DOHH2 (cell line): ENCODE measurements around the gene PAX7.

Experiments used
- EZH2phosphoT487 ChIP-seq: fragments of 200-600 bp; sonication (generic); IDR thresholded peaks from 2 replicates; pipeline ENCODE4 v1.6.1; 2017; ENCODE audit warnings: borderline replicate concordance, mild to moderate bottlenecking, antibody characterized with exemption, low read length, moderate library complexity, mixed read lengths
- TF ChIP-seq, protein P1 (sequence below): fragments of 200-600 bp; sonication (generic); IDR thresholded peaks from one replicate; pipeline ENCODE4 v1.5.1; 2014; ENCODE audit warnings: antibody characterized with exemption, mild to moderate bottlenecking, low read depth, low read length; ENCODE audit not compliant: poor library complexity, severe bottlenecking

GRCh38 chr1:18749569-18749968 is 118.9 kb downstream of the PAX7 start:
- TF ChIP-seq, protein P1, sequence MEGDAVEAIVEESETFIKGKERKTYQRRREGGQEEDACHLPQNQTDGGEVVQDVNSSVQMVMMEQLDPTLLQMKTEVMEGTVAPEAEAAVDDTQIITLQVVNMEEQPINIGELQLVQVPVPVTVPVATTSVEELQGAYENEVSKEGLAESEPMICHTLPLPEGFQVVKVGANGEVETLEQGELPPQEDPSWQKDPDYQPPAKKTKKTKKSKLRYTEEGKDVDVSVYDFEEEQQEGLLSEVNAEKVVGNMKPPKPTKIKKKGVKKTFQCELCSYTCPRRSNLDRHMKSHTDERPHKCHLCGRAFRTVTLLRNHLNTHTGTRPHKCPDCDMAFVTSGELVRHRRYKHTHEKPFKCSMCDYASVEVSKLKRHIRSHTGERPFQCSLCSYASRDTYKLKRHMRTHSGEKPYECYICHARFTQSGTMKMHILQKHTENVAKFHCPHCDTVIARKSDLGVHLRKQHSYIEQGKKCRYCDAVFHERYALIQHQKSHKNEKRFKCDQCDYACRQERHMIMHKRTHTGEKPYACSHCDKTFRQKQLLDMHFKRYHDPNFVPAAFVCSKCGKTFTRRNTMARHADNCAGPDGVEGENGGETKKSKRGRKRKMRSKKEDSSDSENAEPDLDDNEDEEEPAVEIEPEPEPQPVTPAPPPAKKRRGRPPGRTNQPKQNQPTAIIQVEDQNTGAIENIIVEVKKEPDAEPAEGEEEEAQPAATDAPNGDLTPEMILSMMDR: no peak
- no peak for TF ChIP-seq EZH2phosphoT487
